SH-SY5Y (cell line): ENCODE data around the gene COX15.

Experiments used
- GATA2 ChIP-seq: IDR thresholded peaks from 2 replicates; pipeline ENCODE4 v1.6.1; 2011; ENCODE audit warnings: mild to moderate bottlenecking, low read depth, low read length
- GATA3 ChIP-seq: IDR thresholded peaks from 2 replicates; pipeline ENCODE4 v1.6.1; 2011; ENCODE audit warnings: low read depth, mild to moderate bottlenecking, low read length, moderate library complexity

- TF ChIP-seq GATA3 = no peak
- TF ChIP-seq GATA2 = no peak
These were observed 20.7 kb downstream of the COX15 start for GRCh38 chr10:99711129-99711719.
